Measurements from ENCODE around the gene TSPAN31.

TSPAN31 gene

GRCh38 chr12:57725851-57726150 lies 19.0 kb upstream of the TSPAN31 start:
- H3K4me3 ChIP-seq (ENCODE audit: severe bottlenecking) = peak overlapping the region; percentile 67
- no peak for TF ChIP-seq CTCF (IDR thresholded peaks at IDR 0.05; ENCODE audit: poor library complexity, severe bottlenecking)
- ATAC-seq (ENCODE audit: low read depth) = peak; percentile 5; the same call in 2 of the 3 replicates
- peak overlapping the region; percentile 46 for H3K27ac ChIP-seq (ENCODE audit: poor library complexity, severe bottlenecking)
- no peaks in the 10 kb centered on the region for H3K4me1 ChIP-seq (ENCODE audit: insufficient read depth, poor library complexity, severe bottlenecking)
- H3K27me3 ChIP-seq (ENCODE audit: insufficient read depth, poor library complexity, severe bottlenecking) = no peaks in the 10 kb centered on the region
- no peaks in the 10 kb centered on the region for H3K36me3 ChIP-seq (ENCODE audit: low read depth)
- H3K9me3 ChIP-seq (ENCODE audit: severe bottlenecking) = no peaks in the 10 kb centered on the region
- DNase-seq (ENCODE audit: low spot score) = no peak

GRCh38 chr12:57726151-57726883 lies 18.5 kb upstream of the TSPAN31 start:
- Histone ChIP-seq H3K27ac (ENCODE audit: poor library complexity, severe bottlenecking) (peak overlapping the region; percentile 46), H3K9me3 (ENCODE audit: severe bottlenecking) (no peaks in the 10 kb centered on the region), H3K4me1 (ENCODE audit: insufficient read depth, poor library complexity, severe bottlenecking) (no peaks in the 10 kb centered on the region), H3K36me3 (ENCODE audit: low read depth) (no peaks in the 10 kb centered on the region), H3K27me3 (ENCODE audit: insufficient read depth, poor library complexity, severe bottlenecking) (no peaks in the 10 kb centered on the region), H3K4me3 (ENCODE audit: severe bottlenecking) (peak overlapping the region; percentile 67)
- DNase-seq (ENCODE audit: low spot score) (no peak), ATAC-seq (ENCODE audit: low read depth) (peak; percentile 86)
- TF ChIP-seq CTCF (IDR thresholded peaks at IDR 0.05; ENCODE audit: poor library complexity, severe bottlenecking) = peak; percentile 96

GRCh38 chr12:57726884-57727757 lies 17.7 kb upstream of the TSPAN31 start:
- H3K27me3 ChIP-seq (ENCODE audit: insufficient read depth, poor library complexity, severe bottlenecking) = no peaks in the 10 kb centered on the region
- peak overlapping the region; percentile 67 for H3K4me3 ChIP-seq (ENCODE audit: severe bottlenecking)
- DNase-seq (ENCODE audit: low spot score) (no peak), ATAC-seq (ENCODE audit: low read depth) (peak; percentile 5; the same call in 1 of the 3 replicates)
- H3K36me3 ChIP-seq (ENCODE audit: low read depth) = no peaks in the 10 kb centered on the region
- H3K9me3 ChIP-seq (ENCODE audit: severe bottlenecking) = no peaks in the 10 kb centered on the region
- no peaks in the 10 kb centered on the region for H3K4me1 ChIP-seq (ENCODE audit: insufficient read depth, poor library complexity, severe bottlenecking)
- no peak for TF ChIP-seq CTCF (IDR thresholded peaks at IDR 0.05; ENCODE audit: poor library complexity, severe bottlenecking)
- peak overlapping the region; percentile 46 for H3K27ac ChIP-seq (ENCODE audit: poor library complexity, severe bottlenecking)

GRCh38 chr12:57727758-57728395 lies 17.0 kb upstream of the TSPAN31 start:
- Histone ChIP-seq H3K9me3 (ENCODE audit: severe bottlenecking) (no peaks in the 10 kb centered on the region), H3K36me3 (ENCODE audit: low read depth) (no peaks in the 10 kb centered on the region), H3K27me3 (ENCODE audit: insufficient read depth, poor library complexity, severe bottlenecking) (no peaks in the 10 kb centered on the region), H3K27ac (ENCODE audit: poor library complexity, severe bottlenecking) (no peak overlapping the region), H3K4me1 (ENCODE audit: insufficient read depth, poor library complexity, severe bottlenecking) (no peaks in the 10 kb centered on the region), H3K4me3 (ENCODE audit: severe bottlenecking) (no peak overlapping the region)
- DNase-seq (ENCODE audit: low spot score) (no peak), ATAC-seq (ENCODE audit: low read depth) (no peak)
- TF ChIP-seq CTCF (IDR thresholded peaks at IDR 0.05; ENCODE audit: poor library complexity, severe bottlenecking) = no peak

Data from RWPE2 (cell line).